Measurements from ENCODE around the gene SOX13. TPM values are rescaled to one million over a fixed set of nuclear protein-coding genes. Genes with fewer than 3 reads are reported as not detected.

SOX13 gene
- total and polyA plus RNA-seq, 9 of the 15 experiments (the other 6 are each of a cell fraction or from before 2014, with no cell fraction given), result 0.03 to 0.35 (median 0.06) TPM; not detected in 5

GRCh38 chr1:204069887-204070286 is 3.0 kb upstream of the SOX13 start:
- BruUV-seq (replicated peaks), result no TSS peak
- intact Hi-C loops (cut with micrococcal nuclease), result no loop called here
- Histone ChIP-seq H3K9ac (ENCODE audit: insufficient read depth in 1 of 2, low read depth in 2 of 2, low read length in 2 of 2) (no peak overlapping the region), H3K79me2 (ENCODE audit: control insufficient read depth, insufficient read depth, low read length) (no peaks in the 10 kb centered on the region), H3K27me3 (ENCODE audit: control insufficient read depth in 2 of 2, insufficient read depth in 2 of 2, low read length in 2 of 2) (peaks cover 26 to 84% of the 10 kb centered on the region in 2 experiments; a peak in 4 of 5 replicates), H3K27ac (ENCODE audit: extremely low read depth, low read depth, low read length) (no peak overlapping the region), H4K20me1 (replicated peaks; ENCODE audit: control insufficient read depth, insufficient read depth, low read length) (0 out of 2 replicates have a peak, but pooled peaks cover 3% of the 10 kb centered on the region), H3K4me1 (replicated peaks in 1 of 2; ENCODE audit: control insufficient read depth in 2 of 2, insufficient read depth in 2 of 2, low read length in 2 of 2) (peaks cover 0 to 19% of the 10 kb centered on the region in 2 experiments; a peak in 2 of 5 replicates), H3K4me3 (no peak overlapping the region), H2AFZ (ENCODE audit: low read depth, low read length) (no peak overlapping the region), H3K9me1 (ENCODE audit: control insufficient read depth, insufficient read depth, low read length) (no peaks in the 10 kb centered on the region), H3K36me3 (ENCODE audit: control insufficient read depth, insufficient read depth, low read length) (no peaks in the 10 kb centered on the region), H3K9me3 (replicated peaks; ENCODE audit: control insufficient read depth, insufficient read depth, low read depth, low read length) (no peaks in the 10 kb centered on the region), H3K4me2 (ENCODE audit: insufficient read depth, low read length) (no peak overlapping the region)
- TF ChIP-seq PHTF2 (CRISPR knock-in tag; IDR thresholded peaks at IDR 0.05) (no peak), U2AF2 (optimal IDR thresholded peaks at IDR 0.05; ENCODE audit: low read depth, low read length) (no peak), CBFB (CRISPR knock-in tag; IDR thresholded peaks at IDR 0.05) (no peak), DNMT1 (IDR thresholded peaks at IDR 0.05) (no peak), ARNT (IDR thresholded peaks at IDR 0.05) (no peak), ARID1B (IDR thresholded peaks at IDR 0.05) (no peak), C11orf30 (IDR thresholded peaks at IDR 0.05; ENCODE audit: low read depth) (no peak), NR2C2 (CRISPR knock-in tag; IDR thresholded peaks at IDR 0.05) (no peak), NR2C2 (tag; IDR thresholded peaks at IDR 0.05) (no peak), ZNF174 (CRISPR knock-in tag; IDR thresholded peaks at IDR 0.05) (no peak), ZNF589 (CRISPR knock-in tag; IDR thresholded peaks at IDR 0.05; ENCODE audit: low read depth) (no peak), FOSL1 (tag; conservative IDR thresholded peaks at IDR 0.05) (no peak), MAFK (IDR thresholded peaks at IDR 0.05; ENCODE audit: low read length) (no peak), NCOA1 (IDR thresholded peaks at IDR 0.05; ENCODE audit: low read depth) (no peak), MTA3 (IDR thresholded peaks at IDR 0.05; ENCODE audit: borderline replicate concordance) (no peak), RBM39 (optimal IDR thresholded peaks at IDR 0.05; ENCODE audit: low read depth, low read length) (no peak), ATF4 (CRISPR knock-in tag; IDR thresholded peaks at IDR 0.05) (no peak), ZNF165 (CRISPR knock-in tag; IDR thresholded peaks at IDR 0.05; ENCODE audit: borderline replicate concordance) (no peak)
- TF ChIP-seq, protein P1, sequence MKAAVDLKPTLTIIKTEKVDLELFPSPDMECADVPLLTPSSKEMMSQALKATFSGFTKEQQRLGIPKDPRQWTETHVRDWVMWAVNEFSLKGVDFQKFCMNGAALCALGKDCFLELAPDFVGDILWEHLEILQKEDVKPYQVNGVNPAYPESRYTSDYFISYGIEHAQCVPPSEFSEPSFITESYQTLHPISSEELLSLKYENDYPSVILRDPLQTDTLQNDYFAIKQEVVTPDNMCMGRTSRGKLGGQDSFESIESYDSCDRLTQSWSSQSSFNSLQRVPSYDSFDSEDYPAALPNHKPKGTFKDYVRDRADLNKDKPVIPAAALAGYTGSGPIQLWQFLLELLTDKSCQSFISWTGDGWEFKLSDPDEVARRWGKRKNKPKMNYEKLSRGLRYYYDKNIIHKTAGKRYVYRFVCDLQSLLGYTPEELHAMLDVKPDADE (conservative IDR thresholded peaks at IDR 0.05; ENCODE audit: control insufficient read depth, low read depth, low read length), result no peak
- ATAC-seq (no peak), FAIRE-seq (no peak), DNase-seq (ENCODE audit: extremely low read depth in 1 of 4, low spot score in 3 of 4) (no peak)
- POLR2A ChIA-PET, result no interaction called here
- in situ Hi-C loops (cut with MboI), result no loop called here
- 18% methylated on average over 1 of the region's 1 CpG for WGBS (ENCODE audit: insufficient coverage, low coverage, missing lambda C conversion rate)
- CTCF ChIA-PET (ENCODE audit: low intra/inter-chr PET ratio), result no interaction called here
